Neuronal stem cell (in vitro differentiated cells): ENCODE data around the gene COA5.

ENCODE experiments used
- DNase-seq: peaks from one replicate; pipeline ENCODE4 v3.0.0-alpha.2; 2013; ENCODE audit warnings: low spot score
- H2AFZ ChIP-seq: one replicate; pipeline ENCODE4 v1.6.1; 2013; ENCODE audit warnings: mild to moderate bottlenecking, low read length, inconsistent platforms
- H2AK5ac ChIP-seq: 2 replicates; pipeline ENCODE4 v1.6.1; 2013; ENCODE audit warnings: low read depth, mild to moderate bottlenecking, inconsistent platforms, low read length, moderate library complexity, mixed read lengths
- H2BK120ac ChIP-seq: 2 replicates; pipeline ENCODE4 v1.6.1; 2013; ENCODE audit warnings: low read depth, mild to moderate bottlenecking, inconsistent platforms, low read length, moderate library complexity, mixed read lengths
- H2BK12ac ChIP-seq: one replicate; pipeline ENCODE4 v1.6.1; 2013; ENCODE audit warnings: low read length, inconsistent platforms
- H2BK15ac ChIP-seq: 2 replicates; pipeline ENCODE4 v1.6.1; 2013; ENCODE audit warnings: mild to moderate bottlenecking, low read length, inconsistent platforms, mixed read lengths
- H2BK5ac ChIP-seq: one replicate; pipeline ENCODE4 v1.6.1; 2013; ENCODE audit warnings: inconsistent platforms, mild to moderate bottlenecking, low read length, moderate library complexity
- H3K14ac ChIP-seq: one replicate; pipeline ENCODE4 v1.6.1; 2013; ENCODE audit warnings: low read length, inconsistent platforms
- H3K18ac ChIP-seq: 2 replicates; pipeline ENCODE4 v1.6.1; 2013; ENCODE audit warnings: low read length, inconsistent platforms
- H3K23ac ChIP-seq: 2 replicates; pipeline ENCODE4 v1.6.1; 2013; ENCODE audit warnings: low read depth, mild to moderate bottlenecking, mixed read lengths, low read length, inconsistent platforms; ENCODE audit not compliant: poor library complexity
- H3K27ac ChIP-seq: replicated peaks from 3 replicates; pipeline ENCODE4 v1.5.1; 2013; ENCODE audit warnings: low read length, inconsistent platforms
- H3K27me3 ChIP-seq, 3 experiments: 2 replicates each; pipeline ENCODE4 v1.6.1; 2013; ENCODE audit warnings: low read length in 3 of 3, mild to moderate bottlenecking in 2 of 3, inconsistent platforms in 1 of 3, low read depth in 1 of 3, mixed read lengths in 1 of 3, moderate library complexity in 1 of 3; ENCODE audit not compliant: control insufficient read depth in 3 of 3, insufficient read depth in 3 of 3
- H3K36me3 ChIP-seq, 2 donors: replicated peaks in 1 of 2; 2 replicates each; pipeline ENCODE4 v1.6.1; 2013; ENCODE audit warnings: low read length in 2 of 2; ENCODE audit not compliant: control insufficient read depth in 2 of 2, insufficient read depth in 2 of 2
- H3K4ac ChIP-seq: 2 replicates; pipeline ENCODE4 v1.6.1; 2013; ENCODE audit warnings: inconsistent platforms, mild to moderate bottlenecking, low read length, moderate library complexity
- H3K4me1 ChIP-seq, 2 donors: 1 replicate in 1 of 2; 2 replicates in 1 of 2; pipeline ENCODE4 v1.6.1; 2013; ENCODE audit warnings: low read length in 2 of 2, low read depth in 1 of 2; ENCODE audit not compliant: control insufficient read depth in 2 of 2, insufficient read depth in 1 of 2
- H3K4me2 ChIP-seq: one replicate; pipeline ENCODE4 v1.6.1; 2013; ENCODE audit warnings: mild to moderate bottlenecking, low read length, inconsistent platforms; ENCODE audit not compliant: insufficient read depth, poor library complexity, severe bottlenecking
- H3K4me3 ChIP-seq, 2 donors: 2 replicates each; pipeline ENCODE4 v1.5.1; 2013; ENCODE audit warnings: low read length in 2 of 2, mild to moderate bottlenecking in 2 of 2, inconsistent platforms in 1 of 2, moderate library complexity in 1 of 2
- H3K79me1 ChIP-seq: one replicate; pipeline ENCODE4 v1.6.1; 2013; ENCODE audit warnings: low read depth, mild to moderate bottlenecking, inconsistent platforms, low read length, moderate library complexity
- H3K9ac ChIP-seq: one replicate; pipeline ENCODE4 v1.6.1; 2013; ENCODE audit warnings: mild to moderate bottlenecking, low read depth, low read length, inconsistent platforms; ENCODE audit not compliant: poor library complexity
- H3K9me3 ChIP-seq, 2 donors: replicated peaks in 1 of 2; 2 replicates each; pipeline versions ENCODE3 to v1.6.1; 2013; ENCODE audit warnings: low read length in 2 of 2, mild to moderate bottlenecking in 2 of 2, inconsistent platforms in 1 of 2, low read depth in 1 of 2, mixed read lengths in 1 of 2, moderate library complexity in 1 of 2; ENCODE audit not compliant: control insufficient read depth in 2 of 2, insufficient read depth in 1 of 2
- H4K8ac ChIP-seq: one replicate; pipeline ENCODE4 v1.6.1; 2013; ENCODE audit warnings: low read depth, mild to moderate bottlenecking, inconsistent platforms, low read length, moderate library complexity
- H4K91ac ChIP-seq: one replicate; pipeline ENCODE4 v1.6.1; 2013; ENCODE audit warnings: low read length, low read depth, mild to moderate bottlenecking, inconsistent platforms; ENCODE audit not compliant: poor library complexity
- WGBS, 2 donors: extraction: QIAGEN DNeasy Blood & Tissue Kit; methylation state at CpG; one replicate each; pipeline ENCODE4 v1.1.7; 2013; ENCODE audit warnings: missing lambda C conversion rate in 2 of 2, mixed read lengths in 1 of 2; ENCODE audit not compliant: insufficient read length in 2 of 2, insufficient replicate concordance in 1 of 2; ENCODE audit errors: extremely low coverage in 2 of 2; 5-methylcytosine and 5-hydroxymethylcytosine counted together

COA5 gene

GRCh38 chr2:98643496-98644100 lies 35.3 kb upstream of the COA5 start:
- Histone ChIP-seq H2AFZ (no peak overlapping the region), H3K4ac (no peak overlapping the region), H3K18ac (no peak overlapping the region), H3K23ac (no peak overlapping the region), H3K36me3 (no peaks in the 10 kb centered on the region), H3K9ac (no peak overlapping the region), H3K27ac (no peak overlapping the region), H3K79me1 (peaks cover under 1% of the 10 kb centered on the region), H2AK5ac (no peak overlapping the region), H3K27me3 (no peaks in the 10 kb centered on the region), H3K14ac (no peak overlapping the region), H2BK5ac (no peak overlapping the region), H3K4me3 (no peak overlapping the region), H4K91ac (no peak overlapping the region), H4K8ac (no peak overlapping the region), H3K4me1 (no peaks in the 10 kb centered on the region), H2BK12ac (no peak overlapping the region), H3K9me3 (no peaks in the 10 kb centered on the region), H2BK120ac (no peak overlapping the region), H2BK15ac (no peak overlapping the region), H3K4me2 (no peak overlapping the region)
- WGBS, 2 donors = no CpG with 5 or more reads among the region's 5 CpGs
- no peak for DNase-seq

DNA sequence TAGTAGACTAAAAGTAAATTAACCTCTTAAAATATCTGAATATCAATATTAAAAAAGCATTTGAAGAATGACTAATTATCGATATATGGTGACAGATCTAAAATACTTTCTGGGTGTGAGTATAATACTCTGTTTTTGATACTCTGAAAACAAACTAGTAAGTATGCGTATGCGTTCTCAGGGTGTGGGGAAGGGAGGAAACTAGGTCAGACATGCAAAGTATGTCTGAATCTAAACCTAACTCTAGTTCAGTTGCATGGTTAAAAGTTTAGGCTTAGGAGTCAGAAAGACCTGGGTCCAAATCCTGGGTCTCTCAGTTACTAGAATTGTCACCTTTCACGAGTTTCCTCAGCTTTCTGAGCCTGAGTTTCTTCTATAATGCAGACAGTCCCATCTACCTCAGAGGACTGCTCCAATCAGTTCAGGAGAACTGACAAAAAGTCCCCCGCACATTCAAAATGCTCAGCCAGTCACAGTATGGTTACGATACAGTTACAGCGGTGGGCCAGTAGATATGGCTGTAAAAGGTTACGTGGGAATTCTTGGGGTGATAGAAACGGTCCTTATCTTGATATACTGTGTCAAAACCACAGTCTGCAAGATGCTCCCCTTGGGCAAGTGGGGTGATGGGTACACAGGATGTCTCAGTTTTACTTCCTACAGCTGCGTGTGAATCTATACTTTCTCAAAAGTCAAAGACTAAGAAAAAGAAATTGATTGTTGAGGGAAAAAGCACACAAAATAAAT lies 29.3 kb upstream of the COA5 start:
- Histone ChIP-seq H3K27ac (no peak overlapping the region), H2AK5ac (no peak overlapping the region), H3K4me3 (no peak overlapping the region), H2AFZ (no peak overlapping the region), H3K23ac (no peak overlapping the region), H3K79me1 (no peaks in the 10 kb centered on the region), H2BK120ac (no peak overlapping the region), H3K4ac (no peak overlapping the region), H3K4me2 (no peak overlapping the region), H4K8ac (no peak overlapping the region), H3K36me3 (no peaks in the 10 kb centered on the region), H3K9ac (no peak overlapping the region), H3K27me3 (peaks cover 0 to 3% (median 0%) of the 10 kb centered on the region in 3 experiments), H3K9me3 (no peaks in the 10 kb centered on the region), H3K18ac (no peak overlapping the region), H3K4me1 (peaks cover 0 to 4% of the 10 kb centered on the region in 2 donors), H2BK12ac (no peak overlapping the region), H2BK15ac (no peak overlapping the region), H2BK5ac (no peak overlapping the region), H3K14ac (no peak overlapping the region), H4K91ac (no peak overlapping the region)
- DNase-seq = no peak
- WGBS, 2 donors = no CpG with 5 or more reads among the region's 10 CpGs

DNA sequence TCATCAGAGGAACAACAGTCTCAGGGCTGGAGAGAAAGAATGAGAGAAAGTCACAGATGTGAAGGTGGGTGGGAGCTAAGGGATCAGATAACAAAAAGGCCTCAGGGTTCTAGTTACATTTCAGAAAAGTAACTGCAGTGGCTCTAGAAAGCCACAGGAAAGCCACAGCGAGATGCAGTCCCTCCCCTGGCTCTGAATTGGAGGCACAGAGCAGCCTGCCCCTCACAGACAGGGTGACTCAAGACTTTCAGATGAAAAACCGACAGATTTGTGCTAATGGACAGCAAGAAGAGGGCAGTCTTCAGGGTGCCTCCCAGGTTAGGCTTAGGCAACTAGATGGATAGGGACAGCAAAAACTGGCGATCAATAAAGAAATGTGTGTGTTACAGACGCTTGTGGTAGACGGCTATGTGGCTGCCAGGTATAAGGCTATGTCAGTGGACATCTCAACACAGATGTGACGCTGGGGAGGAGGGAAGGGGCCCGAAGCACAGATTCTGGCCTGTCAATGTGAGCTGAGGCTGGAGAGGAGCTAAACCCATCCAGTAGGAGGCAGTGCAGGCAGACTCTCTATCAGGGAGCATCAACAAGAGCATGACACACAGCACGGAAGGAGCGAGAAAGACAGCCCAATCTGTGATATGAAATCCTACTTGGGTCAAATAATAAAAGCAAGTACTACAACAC lies 26.2 kb upstream of the COA5 start:
- Histone ChIP-seq H2BK120ac (no peak overlapping the region), H3K79me1 (no peaks in the 10 kb centered on the region), H3K14ac (no peak overlapping the region), H2BK5ac (no peak overlapping the region), H3K27me3 (peaks cover 0 to 3% (median 0%) of the 10 kb centered on the region in 3 experiments), H3K4me3 (peak overlapping the region in 1 of 2 donors; percentile 1), H3K4me1 (peaks cover 0 to 4% of the 10 kb centered on the region in 2 donors), H2BK12ac (no peak overlapping the region), H3K4ac (no peak overlapping the region), H4K91ac (no peak overlapping the region), H3K36me3 (no peaks in the 10 kb centered on the region), H2AFZ (peak overlapping the region; percentile 61), H3K18ac (no peak overlapping the region), H3K9ac (no peak overlapping the region), H2BK15ac (no peak overlapping the region), H3K27ac (peak overlapping the region; percentile 55), H3K9me3 (no peaks in the 10 kb centered on the region), H2AK5ac (no peak overlapping the region), H3K23ac (no peak overlapping the region), H3K4me2 (no peak overlapping the region), H4K8ac (no peak overlapping the region)
- peak; percentile 11 for DNase-seq
- WGBS, 2 donors = no CpG with 5 or more reads among the region's 9 CpGs

GRCh38 chr2:98632351-98632750 lies 24.0 kb upstream of the COA5 start:
- H2AK5ac ChIP-seq = no peak overlapping the region

More at GRCh38 chr2:98632351-98632750, 24.0 kb upstream of the COA5 start:
- Histone ChIP-seq H3K36me3 (no peaks in the 10 kb centered on the region), H3K9me3 (no peaks in the 10 kb centered on the region), H3K79me1 (no peaks in the 10 kb centered on the region), H3K4me2 (no peak overlapping the region), H3K23ac (no peak overlapping the region), H4K91ac (no peak overlapping the region), H2BK120ac (no peak overlapping the region), H3K9ac (no peak overlapping the region), H2AFZ (no peak overlapping the region), H3K14ac (no peak overlapping the region), H3K4me3 (no peak overlapping the region), H3K27me3 (peaks cover 0 to 3% (median 0%) of the 10 kb centered on the region in 3 experiments), H3K27ac (no peak overlapping the region), H4K8ac (no peak overlapping the region), H3K4me1 (peaks cover 0 to 4% of the 10 kb centered on the region in 2 donors), H3K18ac (no peak overlapping the region), H3K4ac (no peak overlapping the region), H2BK12ac (no peak overlapping the region), H2BK15ac (no peak overlapping the region), H2BK5ac (no peak overlapping the region)
- no peak for DNase-seq
- no CpG with 5 or more reads among the region's 3 CpGs for WGBS, 2 donors
